HepG2 (cell line): ENCODE results near the gene LAMC3. TPM values are rescaled to one million over a fixed set of nuclear protein-coding genes. Genes with fewer than 3 reads are reported as not detected.

Experiments used
- ATAC-seq: fragments of 200-7000 bp; cut with Tn5 transposase; 3 replicates; pipeline ENCODE4 v1.9.1; 2020; ENCODE audit warnings: mild to moderate bottlenecking, moderate library complexity
- BruUV-seq: library from RNA; stranded (reverse); fragments of 400-500 nt; replicated peaks from 2 replicates; lab custom pipeline; 2021; lab: Mats Ljungman, UMichigan
- CTCF ChIA-PET: fragments of 300-600 bp; formaldehyde crosslinking; extraction: SDS; loops from one replicate; lab custom pipeline; 2021; ENCODE audit warnings: low total read pairs, inconsistent platforms, low intra/inter-chr PET ratio; lab: Yijun Ruan, JAX
- POLR2A ChIA-PET: fragments of 350-600 bp; sonication (Branson Sonifier 250); formaldehyde crosslinking; loops from one replicate; lab custom pipeline; 2020; ENCODE audit warnings: antibody characterized with exemption, inconsistent platforms; lab: Yijun Ruan, JAX
- DNase-seq: peaks from one replicate; pipeline ENCODE4 v3.0.0-alpha.2; 2015; ENCODE audit warnings: low spot score
- FAIRE-seq: peaks from 3 replicates; lab custom pipeline; 2011; peaks lifted over from hg19 to GRCh38; lab: Jason Lieb, UNC
- H2AFZ ChIP-seq: one replicate; pipeline ENCODE4 v1.6.1; 2011; ENCODE audit warnings: low read length, inconsistent platforms
- H3K27ac ChIP-seq: fragments of 300-600 bp; 3 replicates; pipeline ENCODE4 v1.8.0; 2011; ENCODE audit warnings: mixed run types, mild to moderate bottlenecking, mixed read lengths, low read length, inconsistent platforms; ENCODE audit not compliant: insufficient read depth; ENCODE audit errors: extremely low read length
- H3K27me3 ChIP-seq, 2 experiments: fragments of 200-600 bp in 1 of 2; 2 replicates in 1 of 2; 3 replicates in 1 of 2; pipeline versions ENCODE4 v1.6.0 to v1.8.0; 2011; ENCODE audit warnings: low read length in 2 of 2, mild to moderate bottlenecking in 2 of 2, moderate library complexity in 2 of 2, inconsistent platforms in 1 of 2; ENCODE audit not compliant: insufficient read depth in 2 of 2, control insufficient read depth in 1 of 2
- H3K36me3 ChIP-seq, 2 experiments: fragments of 200-600 bp in 1 of 2; replicated peaks in 1 of 2; 2 replicates in 1 of 2; 3 replicates in 1 of 2; pipeline versions ENCODE4 v1.5.1 to v1.8.0; 2011; ENCODE audit warnings: low read length in 2 of 2, inconsistent platforms in 1 of 2; ENCODE audit not compliant: insufficient read depth in 2 of 2, control insufficient read depth in 1 of 2
- H3K4me1 ChIP-seq: 2 replicates; pipeline ENCODE4 v1.5.1; 2012; ENCODE audit warnings: low read length, inconsistent platforms; ENCODE audit not compliant: insufficient read depth
- H3K4me2 ChIP-seq: 2 replicates; pipeline ENCODE4 v1.6.0; 2011; ENCODE audit warnings: low read depth, low read length, inconsistent platforms
- H3K4me3 ChIP-seq, 3 experiments: fragments of 200-600 bp in 1 of 3; sonication (generic), shearing (Covaris generic) in 1 of 3; replicated peaks in 1 of 3; 2 replicates each; pipeline ENCODE4 v1.5.1; 2011 to 2016; ENCODE audit warnings: low read length in 3 of 3, inconsistent platforms in 2 of 3, low read depth in 2 of 3, mild to moderate bottlenecking in 2 of 3, control low read depth in 1 of 3, mixed read lengths in 1 of 3; ENCODE audit not compliant: insufficient read depth in 1 of 3
- H3K79me2 ChIP-seq: one replicate; pipeline ENCODE4 v1.6.1; 2011; ENCODE audit warnings: low read length, inconsistent platforms; ENCODE audit not compliant: insufficient read depth
- H3K9ac ChIP-seq: 2 replicates; pipeline ENCODE4 v1.6.0; 2011; ENCODE audit warnings: mild to moderate bottlenecking, low read depth, low read length, inconsistent platforms; ENCODE audit not compliant: insufficient read depth
- H3K9me3 ChIP-seq: 2 replicates; pipeline ENCODE4 v1.5.1; 2012; ENCODE audit warnings: mild to moderate bottlenecking, low read length
- H4K20me1 ChIP-seq: 2 replicates; pipeline ENCODE4 v1.6.0; 2011; ENCODE audit warnings: inconsistent platforms, mild to moderate bottlenecking, low read length, moderate library complexity; ENCODE audit not compliant: insufficient read depth
- AGO2 ChIP-seq: fragments of 200-400 bp; formaldehyde crosslinking; optimal IDR thresholded peaks from 2 replicates; pipeline ENCODE3; 2017; ENCODE audit warnings: mild to moderate bottlenecking, low read depth, low read length, moderate library complexity
- ASH2L ChIP-seq: fragments of 300-600, 200-600 bp; sonication (generic); IDR thresholded peaks from 2 replicates; pipeline ENCODE4 v1.7.0; 2017; ENCODE audit warnings: low read depth, mild to moderate bottlenecking, moderate library complexity, mixed read lengths, low read length; ENCODE audit not compliant: insufficient read length
- BORCS8-MEF2B ChIP-seq: sonication (generic); formaldehyde crosslinking; IDR thresholded peaks from 2 replicates; pipeline ENCODE4 v1.8.0; 2022; ENCODE audit warnings: mild to moderate bottlenecking, missing genetic modification reagents
- CHD4 ChIP-seq: fragments of 200-600 bp; sonication (generic); IDR thresholded peaks from 2 replicates; pipeline ENCODE4 v1.7.0; 2017; ENCODE audit warnings: mild to moderate bottlenecking, low read length, borderline replicate concordance
- EZH2 ChIP-seq: conservative IDR thresholded peaks from 2 replicates; pipeline ENCODE4 v1.6.1; 2012; ENCODE audit warnings: mild to moderate bottlenecking, low read depth, low read length, moderate library complexity
- FOSL1 ChIP-seq: sonication (generic); formaldehyde crosslinking; IDR thresholded peaks from 2 replicates; pipeline ENCODE4 v1.9.0; 2021; ENCODE audit warnings: missing genetic modification reagents, borderline replicate concordance
- FOXK1 ChIP-seq: sonication (generic); formaldehyde crosslinking; IDR thresholded peaks from 2 replicates; pipeline ENCODE4 v1.4.0; 2020; ENCODE audit warnings: low read depth, missing genetic modification reagents, borderline replicate concordance
- KAT7 ChIP-seq: IDR thresholded peaks from 2 replicates; pipeline ENCODE4 v1.6.1; 2018; ENCODE audit warnings: borderline replicate concordance, missing compliant biosample characterization
- KDM4B ChIP-seq: sonication (generic); formaldehyde crosslinking; IDR thresholded peaks from 2 replicates; pipeline ENCODE4 v1.4.0; 2020; ENCODE audit warnings: missing genetic modification reagents
- MTF1 ChIP-seq: sonication (generic); formaldehyde crosslinking; IDR thresholded peaks from 2 replicates; pipeline ENCODE4 v1.5.0; 2020; ENCODE audit warnings: missing genetic modification reagents
- NFKB2 ChIP-seq: sonication (generic); formaldehyde crosslinking; IDR thresholded peaks from 2 replicates; pipeline ENCODE4 v1.4.0; 2020; ENCODE audit warnings: missing genetic modification reagents, borderline replicate concordance
- ZNF350 ChIP-seq: sonication (generic); formaldehyde crosslinking; IDR thresholded peaks from 2 replicates; pipeline ENCODE4 v1.4.0; 2020; ENCODE audit warnings: mild to moderate bottlenecking, low read depth, missing genetic modification reagents, borderline replicate concordance
- ZNF704 ChIP-seq: sonication (generic); formaldehyde crosslinking; IDR thresholded peaks from 2 replicates; pipeline ENCODE4 v1.8.1; 2023; ENCODE audit warnings: mild to moderate bottlenecking, inconsistent platforms, moderate library complexity, missing genetic modification reagents, borderline replicate concordance
- ZNF83 ChIP-seq: sonication (generic); formaldehyde crosslinking; IDR thresholded peaks from 2 replicates; pipeline ENCODE4 v1.4.0; 2020; ENCODE audit warnings: missing genetic modification reagents, mild to moderate bottlenecking, borderline replicate concordance
- WGBS: methylation state at CpG from one replicate; pipeline ENCODE4 v1.1.6; 2017; ENCODE audit warnings: low lambda C conversion rate; 5-methylcytosine and 5-hydroxymethylcytosine counted together
- in situ Hi-C: cut with HindIII; loops from 2 replicates; pipeline ENCODE4 v1.10.0; 2017; ENCODE audit warnings: low pct_unique_long_range_greater_than_20kb; ENCODE audit not compliant: extremely low pct_ligation_motif_present
- intact Hi-C: fragments of 100-400 bp; cut with micrococcal nuclease; formaldehyde crosslinking; loops from one replicate; pipeline ENCODE4 v1.10.0; 2022; ENCODE audit not compliant: unreplicated experiment
- polyA plus RNA-seq, 8 experiments: library from polyadenylated mRNA; depleted of rRNA in 3 of 8; stranded (reverse) in 7 of 8; unstranded in 1 of 8; fragments of >200 nt; fragmentation: Illumina TruSeq in 4 of 8; extraction: Trizol in 4 of 8; gene quantifications; 2 replicates each; pipeline versions ENCODE4 v1.2.1 to v1.2.3, GENCODE V29; 2011 to 2016; ENCODE audit warnings: low read depth in 4 of 8, missing spikeins in 1 of 8, mixed read lengths in 1 of 8; ENCODE audit not compliant: insufficient read depth in 1 of 8
- total RNA-seq, 5 experiments: library from RNA; depleted of rRNA; stranded (reverse); fragments of >200 nt; fragmentation: Illumina TruSeq; extraction: Trizol; gene quantifications; 2 replicates each; pipeline ENCODE4 v1.2.3, GENCODE V29; 2016; ENCODE audit warnings: low read depth in 1 of 5
- TF ChIP-seq, protein P1 (sequence below): sonication (generic); formaldehyde crosslinking; IDR thresholded peaks from 2 replicates; pipeline ENCODE4 v1.9.0; 2022; ENCODE audit warnings: low read depth, missing genetic modification reagents
- TF ChIP-seq, protein P2 (sequence below): sonication (generic); formaldehyde crosslinking; IDR thresholded peaks from 2 replicates; pipeline ENCODE4 v1.4.0; 2020; ENCODE audit warnings: missing genetic modification reagents

The LAMC3 gene
- total and polyA plus RNA-seq, 2 of the 13 experiments (the other 11 are each of a cell fraction or from before 2014, with no cell fraction given), result 0.07 to 0.57 TPM

DNA sequence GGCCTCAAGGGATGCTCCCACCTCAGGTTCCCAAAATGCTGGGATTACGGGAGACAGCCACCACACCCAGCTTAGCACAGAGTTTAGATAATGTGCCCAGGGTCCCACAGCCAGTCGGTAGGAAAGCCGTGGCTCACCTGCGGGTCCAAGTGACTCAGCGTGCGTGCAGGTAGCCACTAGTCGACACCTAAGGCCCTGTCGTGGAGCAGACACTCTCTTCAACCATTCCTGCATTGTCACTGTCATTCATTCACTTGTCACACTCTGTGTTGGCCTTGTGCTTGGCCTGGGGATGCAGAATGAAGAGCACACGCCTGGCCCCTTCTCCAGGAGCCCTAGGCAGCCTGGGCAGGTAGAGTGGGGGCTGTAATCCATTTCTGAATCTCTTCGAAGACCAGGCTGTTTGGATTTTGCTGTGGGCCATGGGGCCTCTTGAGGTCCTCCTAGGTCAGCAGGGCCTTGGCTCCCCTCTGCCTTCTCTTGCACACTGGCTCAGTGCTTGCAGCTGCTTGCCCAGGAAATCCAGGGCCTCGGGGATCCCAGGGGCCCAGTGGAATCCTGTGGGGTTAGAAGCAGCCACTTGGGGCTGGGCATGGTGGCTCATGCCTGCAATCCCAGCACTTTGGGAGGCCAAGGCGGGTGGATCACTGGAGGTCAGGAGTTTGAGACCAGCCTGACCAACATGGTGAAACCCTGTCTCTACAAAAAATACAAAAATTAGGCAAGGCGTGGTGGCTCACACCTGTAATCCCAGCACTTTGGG lies 81.2 kb downstream of the LAMC3 start (continued):
- TF ChIP-seq ZNF704, result no peak
- no peak for TF ChIP-seq FOSL1 (CRISPR knock-in tag)
- TF ChIP-seq KAT7 (CRISPR knock-in tag), result no peak
- TF ChIP-seq FOXK1 (CRISPR knock-in tag), result no peak
- TF ChIP-seq KDM4B (CRISPR knock-in tag), result no peak
- TF ChIP-seq BORCS8-MEF2B (CRISPR knock-in tag), result no peak

DNA sequence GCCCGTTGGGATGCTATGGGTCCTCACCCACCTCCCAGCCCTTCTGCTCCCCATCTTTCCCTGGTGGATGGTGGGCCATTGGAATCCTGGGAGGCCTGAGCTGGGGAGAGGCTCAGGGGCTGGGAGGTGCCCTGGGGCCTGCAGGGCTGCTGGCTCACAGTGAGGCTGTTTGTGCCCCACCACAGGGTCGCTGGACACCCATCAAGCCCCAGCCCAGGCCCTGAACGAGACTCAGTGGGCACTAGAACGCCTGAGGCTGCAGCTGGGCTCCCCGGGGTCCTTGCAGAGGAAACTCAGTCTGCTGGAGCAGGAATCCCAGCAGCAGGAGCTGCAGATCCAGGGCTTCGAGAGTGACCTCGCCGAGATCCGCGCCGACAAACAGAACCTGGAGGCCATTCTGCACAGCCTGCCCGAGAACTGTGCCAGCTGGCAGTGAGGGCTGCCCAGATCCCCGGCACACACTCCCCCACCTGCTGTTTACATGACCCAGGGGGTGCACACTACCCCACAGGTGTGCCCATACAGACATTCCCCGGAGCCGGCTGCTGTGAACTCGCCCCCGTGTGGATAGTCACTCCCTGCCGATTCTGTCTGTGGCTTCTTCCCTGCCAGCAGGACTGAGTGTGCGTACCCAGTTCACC lies 82.5 kb downstream of the LAMC3 start:
- intact Hi-C loops (no loop called here), in situ Hi-C loops (no loop called here)
- peaks cover 7 to 76% of the 10 kb centered on the region in 2 experiments; a peak in 4 of 5 replicates for H3K27me3 ChIP-seq
- no peak overlapping the region for H3K27ac ChIP-seq
- peaks cover 18% of the 10 kb centered on the region for H3K4me1 ChIP-seq
- no TSS peak for BruUV-seq
- POLR2A ChIA-PET, result no interaction called here
- no peak overlapping the region for H3K9ac ChIP-seq
- FAIRE-seq (no peak), DNase-seq (no peak), ATAC-seq (no peak)
- no peaks in the 10 kb centered on the region for H3K9me3 ChIP-seq
- 44% methylated on average over 13 of the region's 19 CpGs for WGBS
- TF ChIP-seq NFKB2 (CRISPR knock-in tag) (no peak), EZH2 (no peak), AGO2 (no peak), MTF1 (CRISPR knock-in tag) (no peak), ASH2L (no peak), CHD4 (no peak), ZNF350 (CRISPR knock-in tag) (no peak), ZNF83 (CRISPR knock-in tag) (no peak)
- TF ChIP-seq, protein P1, sequence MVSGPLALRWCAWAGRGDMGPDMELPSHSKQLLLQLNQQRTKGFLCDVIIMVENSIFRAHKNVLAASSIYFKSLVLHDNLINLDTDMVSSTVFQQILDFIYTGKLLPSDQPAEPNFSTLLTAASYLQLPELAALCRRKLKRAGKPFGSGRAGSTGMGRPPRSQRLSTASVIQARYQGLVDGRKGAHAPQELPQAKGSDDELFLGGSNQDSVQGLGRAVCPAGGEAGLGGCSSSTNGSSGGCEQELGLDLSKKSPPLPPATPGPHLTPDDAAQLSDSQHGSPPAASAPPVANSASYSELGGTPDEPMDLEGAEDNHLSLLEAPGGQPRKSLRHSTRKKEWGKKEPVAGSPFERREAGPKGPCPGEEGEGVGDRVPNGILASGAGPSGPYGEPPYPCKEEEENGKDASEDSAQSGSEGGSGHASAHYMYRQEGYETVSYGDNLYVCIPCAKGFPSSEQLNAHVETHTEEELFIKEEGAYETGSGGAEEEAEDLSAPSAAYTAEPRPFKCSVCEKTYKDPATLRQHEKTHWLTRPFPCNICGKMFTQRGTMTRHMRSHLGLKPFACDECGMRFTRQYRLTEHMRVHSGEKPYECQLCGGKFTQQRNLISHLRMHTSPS (CRISPR knock-in tag), result no peak
- TF ChIP-seq, protein P2, sequence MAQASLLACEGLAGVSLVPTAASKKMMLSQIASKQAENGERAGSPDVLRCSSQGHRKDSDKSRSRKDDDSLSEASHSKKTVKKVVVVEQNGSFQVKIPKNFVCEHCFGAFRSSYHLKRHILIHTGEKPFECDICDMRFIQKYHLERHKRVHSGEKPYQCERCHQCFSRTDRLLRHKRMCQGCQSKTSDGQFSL (CRISPR knock-in tag), result no peak
- no peaks in the 10 kb centered on the region for H3K79me2 ChIP-seq
- no peaks in the 10 kb centered on the region for H3K36me3 ChIP-seq
- CTCF ChIA-PET, result no interaction called here
- no peaks in the 10 kb centered on the region for H4K20me1 ChIP-seq
- H3K4me2 ChIP-seq, result no peak overlapping the region
- H3K4me3 ChIP-seq, result no peak overlapping the region
- H2AFZ ChIP-seq, result no peak overlapping the region
